Psoas muscle (tissue), 8 donors: ENCODE data around the gene BBS2. TPM values are rescaled to one million over a fixed set of nuclear protein-coding genes. Genes with fewer than 3 reads are reported as not detected.
A peak's percentile ranks its signal among the peaks of the same experiment; 100 is the strongest.

Experiments used
- ATAC-seq, 4 donors: fragments of 200-7000 bp; cut with Tn5 transposase; one replicate each; pipeline ENCODE4 v1.9.1; 2020; ENCODE audit warnings: moderate library complexity in 3 of 4, mild to moderate bottlenecking in 2 of 4
- DNase-seq, 2 donors: peaks; one replicate each; pipeline ENCODE4 v3.0.0-alpha.2; 2020
- H3K27ac ChIP-seq: fragments of 200-600 bp; one replicate; pipeline ENCODE4 v1.8.0; 2022
- H3K27me3 ChIP-seq, 3 donors: fragments of 200-600 bp in 1 of 3; one replicate each; pipeline versions ENCODE4 v1.6.1 to v1.8.0; 2013 to 2022; ENCODE audit warnings: low read length in 2 of 3, mild to moderate bottlenecking in 2 of 3, moderate library complexity in 1 of 3; ENCODE audit not compliant: insufficient read depth in 3 of 3
- H3K36me3 ChIP-seq, 2 donors: fragments of 200-600 bp in 1 of 2; one replicate each; pipeline versions ENCODE4 v1.6.1 to v1.8.0; 2013 to 2022; ENCODE audit warnings: low read depth in 1 of 2, mild to moderate bottlenecking in 1 of 2, moderate library complexity in 1 of 2; ENCODE audit not compliant: insufficient read depth in 1 of 2
- H3K4me1 ChIP-seq: fragments of 200-600 bp; one replicate; pipeline ENCODE4 v1.8.0; 2022
- H3K4me3 ChIP-seq: fragments of 200-600 bp; one replicate; pipeline ENCODE4 v1.8.0; 2022; ENCODE audit warnings: mild to moderate bottlenecking
- H3K9me3 ChIP-seq: fragments of 200-600 bp; one replicate; pipeline ENCODE4 v1.8.0; 2022
- CTCF ChIP-seq: fragments of 200-600 bp; IDR thresholded peaks from one replicate; pipeline ENCODE4 v1.8.0; 2022; ENCODE audit warnings: antibody characterized with exemption
- WGBS, 3 donors: extraction: QIAGEN DNeasy Blood & Tissue Kit; methylation state at CpG; one replicate each; pipeline versions ENCODE4 v1.1.6 to v1.1.7; 2013; 5-methylcytosine and 5-hydroxymethylcytosine counted together
- intact Hi-C, 2 donors: fragments of 100-400 bp; cut with DNase I; formaldehyde crosslinking; loops; one replicate each; pipeline versions ENCODE4 v1.11.0 to v1.14.2; 2022
- polyA plus RNA-seq, 3 donors: library from polyadenylated mRNA; stranded (reverse); fragments of 200-250 nt; gene quantifications; one replicate each; pipeline ENCODE4 v1.2.3, GENCODE V29; 2013
- total RNA-seq, 4 donors: library from RNA; stranded (reverse); fragmentation: NEBNext Ultra II Directional in 2 of 4; extraction: Animal tissue kit (Norgen Biotek cat#: 25700) in 2 of 4; gene quantifications; one replicate each; pipeline versions ENCODE4 v1.2.1 to v1.2.4, GENCODE V29; 2021 to 2023
- donor health status: healthy with polysubstance abuse.
- donor health status: DM: no; HTN: no; CAD: no; lungs with moderate emphysema.
- donor health status: Bipolar disorder and iron deficiency.
- donor health status: healthy.
- donor health status: DM: yes; HTN: yes; CAD: no.
- donor health status: DM: no; HTN: no; CAD: no.
- donor health status: DM: no; HTN: no; CAD: no.
- donor health status: DM: yes; HTN: yes; CAD: no.

Gene BBS2
- total and polyA plus RNA-seq, 7 donors = 19.1 to 70.6 (median 30.3) TPM

GRCh38 chr16:56513091-56513490 lies 6.7 kb downstream of the BBS2 start:
- no peak for TF ChIP-seq CTCF
- 83 to 90% (median 89%) methylated on average over 2 of the region's 2 CpGs for WGBS, 3 donors
- H3K4me1 ChIP-seq = peaks cover 23% of the 10 kb centered on the region

GRCh38 chr16:56512025-56512424 lies 7.8 kb downstream of the BBS2 start:
- no peaks in the 10 kb centered on the region for H3K9me3 ChIP-seq
- DNase-seq (no peak), ATAC-seq (no peak)
- intact Hi-C loops = loop anchor here (5.0 to 10.0 kb wide), 3 partner anchors 90 to 193 kb away; no protein-coding TSS in a partner anchor
- no peak overlapping the region for H3K27ac ChIP-seq
- H3K4me1 ChIP-seq = peaks cover 16% of the 10 kb centered on the region
- TF ChIP-seq CTCF = no peak
- no peaks in the 10 kb centered on the region for H3K27me3 ChIP-seq
- H3K36me3 ChIP-seq = peaks cover 3 to 47% of the 10 kb centered on the region in 2 donors
- WGBS, 3 donors = 97 to 100% (median 98%) methylated on average over 1 of the region's 1 CpG
- H3K4me3 ChIP-seq = no peak overlapping the region

More at GRCh38 chr16:56513091-56513490, 6.7 kb downstream of the BBS2 start:
- peaks cover 3 to 37% of the 10 kb centered on the region in 2 donors for H3K36me3 ChIP-seq
- intact Hi-C loops = loop anchor here (5.0 to 10.0 kb wide), 3 partner anchors 89 to 192 kb away; no protein-coding TSS in a partner anchor
- no peak for ATAC-seq
- H3K4me3 ChIP-seq = no peak overlapping the region
- H3K27me3 ChIP-seq = no peaks in the 10 kb centered on the region
- DNase-seq = no peak
- no peaks in the 10 kb centered on the region for H3K9me3 ChIP-seq
- no peak overlapping the region for H3K27ac ChIP-seq

GRCh38 chr16:56510544-56510943 lies 9.3 kb downstream of the BBS2 start:
- Histone ChIP-seq H3K36me3 (peaks cover 3 to 62% of the 10 kb centered on the region in 2 donors), H3K27me3 (no peaks in the 10 kb centered on the region), H3K9me3 (no peaks in the 10 kb centered on the region), H3K4me1 (peaks cover 11% of the 10 kb centered on the region), H3K4me3 (no peak overlapping the region), H3K27ac (peak overlapping the region; percentile 43)
- intact Hi-C loops = loop anchor here (5.0 to 10.0 kb wide), 3 partner anchors 92 to 194 kb away; no protein-coding TSS in a partner anchor
- TF ChIP-seq CTCF = no peak
- DNase-seq (no peak), ATAC-seq (peak; percentile 62 to 93 (median 88))
- WGBS, 3 donors = 23 to 32% (median 30%) methylated on average over 2 of the region's 2 CpGs

GRCh38 chr16:56506941-56507340 lies 12.9 kb downstream of the BBS2 start:
- no peak for TF ChIP-seq CTCF
- Histone ChIP-seq H3K27me3 (no peaks in the 10 kb centered on the region), H3K27ac (no peak overlapping the region), H3K36me3 (peaks cover 7 to 83% of the 10 kb centered on the region in 2 donors), H3K4me3 (no peak overlapping the region), H3K9me3 (no peaks in the 10 kb centered on the region), H3K4me1 (peaks cover 9% of the 10 kb centered on the region)
- intact Hi-C loops = no loop called here
- ATAC-seq (no peak), DNase-seq (no peak)

GRCh38 chr16:56505181-56505580 lies 14.6 kb downstream of the BBS2 start:
- Histone ChIP-seq H3K4me1 (peaks cover 5% of the 10 kb centered on the region), H3K4me3 (no peak overlapping the region), H3K27me3 (no peaks in the 10 kb centered on the region), H3K27ac (no peak overlapping the region), H3K36me3 (peaks cover 7 to 90% of the 10 kb centered on the region in 2 donors), H3K9me3 (no peaks in the 10 kb centered on the region)
- 86 to 90% (median 89%) methylated on average over 3 of the region's 3 CpGs for WGBS, 3 donors
- no peak for TF ChIP-seq CTCF
- DNase-seq (no peak), ATAC-seq (no peak)
- intact Hi-C loops = no loop called here
